DND-41 (cell line): Measurements from ENCODE around the gene OR52D1.

Experiments used
- ATAC-seq: fragments of 200-7000 bp; cut with Tn5 transposase; 3 replicates; pipeline ENCODE4 v1.9.1; 2021; ENCODE audit warnings: low read depth; ENCODE audit not compliant: insufficient read depth
- DNase-seq: peaks from one replicate; pipeline ENCODE4 v3.0.0-alpha.2; 2020
- H2AFZ ChIP-seq: 2 replicates; pipeline ENCODE4 v1.6.0; 2012; ENCODE audit warnings: low read depth, low read length
- H3K27ac ChIP-seq: 2 replicates; pipeline ENCODE4 v1.5.1; 2012; ENCODE audit warnings: low read length, inconsistent platforms
- H3K27me3 ChIP-seq: fragments of 200-600 bp; sonication (generic); 2 replicates; pipeline ENCODE4 v1.6.0; 2012; ENCODE audit warnings: low read length, mild to moderate bottlenecking, inconsistent platforms; ENCODE audit not compliant: insufficient read depth, poor library complexity
- H3K36me3 ChIP-seq: 2 replicates; pipeline ENCODE4 v1.5.1; 2012; ENCODE audit warnings: low read length, inconsistent platforms; ENCODE audit not compliant: insufficient read depth
- H3K4me1 ChIP-seq: 2 replicates; pipeline ENCODE4 v1.5.1; 2012; ENCODE audit warnings: mild to moderate bottlenecking, low read length; ENCODE audit not compliant: insufficient read depth
- H3K4me2 ChIP-seq: 2 replicates; pipeline ENCODE4 v1.6.0; 2012; ENCODE audit warnings: mild to moderate bottlenecking, moderate library complexity, low read length, inconsistent platforms; ENCODE audit not compliant: insufficient read depth
- H3K4me3 ChIP-seq, 2 experiments: fragments of 200-600 bp in 1 of 2; shearing (Covaris generic) in 1 of 2; 2 replicates each; pipeline ENCODE4 v1.5.1; 2012 to 2016; ENCODE audit warnings: inconsistent platforms in 2 of 2, low read length in 2 of 2, mild to moderate bottlenecking in 2 of 2, low read depth in 1 of 2, moderate library complexity in 1 of 2
- H3K79me2 ChIP-seq: 2 replicates; pipeline ENCODE4 v1.6.0; 2012; ENCODE audit warnings: low read length, inconsistent platforms; ENCODE audit not compliant: insufficient read depth
- H3K9ac ChIP-seq: 2 replicates; pipeline ENCODE4 v1.6.0; 2012; ENCODE audit warnings: low read depth, mild to moderate bottlenecking, inconsistent platforms, low read length, moderate library complexity
- H3K9me3 ChIP-seq: 2 replicates; pipeline ENCODE4 v1.5.1; 2012; ENCODE audit warnings: low read length, moderate library complexity, mild to moderate bottlenecking, inconsistent platforms; ENCODE audit not compliant: insufficient read depth, severe bottlenecking
- H4K20me1 ChIP-seq: 2 replicates; pipeline ENCODE4 v1.6.0; 2012; ENCODE audit warnings: low read length; ENCODE audit not compliant: insufficient read depth
- EZH2 ChIP-seq: IDR thresholded peaks from 3 replicates; pipeline ENCODE4 v1.6.1; 2012; ENCODE audit warnings: borderline replicate concordance, low read depth, mild to moderate bottlenecking, moderate library complexity, low read length, inconsistent platforms; ENCODE audit not compliant: severe bottlenecking
- TF ChIP-seq, protein P1 (sequence below): IDR thresholded peaks from 2 replicates; pipeline ENCODE4 v1.5.1; 2012; ENCODE audit warnings: borderline replicate concordance, low read length, moderate library complexity, mild to moderate bottlenecking; ENCODE audit not compliant: poor library complexity, severe bottlenecking; ENCODE audit errors: extremely low read depth

OR52D1 gene

DNA sequence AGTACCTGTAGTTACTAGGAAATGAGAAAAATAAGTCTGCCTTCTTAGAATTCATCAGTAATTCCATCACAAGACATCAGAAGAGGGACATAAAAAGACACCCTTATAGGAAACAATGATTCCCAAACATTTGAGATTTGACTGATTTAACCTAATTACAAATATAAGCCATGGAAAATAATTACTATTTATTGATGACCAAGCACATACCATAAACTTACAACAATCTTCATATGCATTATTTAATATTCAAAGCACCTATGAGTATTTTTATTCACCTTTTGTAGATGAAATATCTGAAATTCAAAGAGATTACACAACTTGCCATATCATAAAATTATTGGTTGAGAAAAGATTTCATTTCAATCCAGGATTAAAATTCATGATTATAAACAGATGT, 14.6 kb upstream of the OR52D1 start:
- Histone ChIP-seq H3K9me3 (no peaks in the 10 kb centered on the region), H3K79me2 (no peaks in the 10 kb centered on the region), H3K4me2 (no peak overlapping the region), H4K20me1 (no peaks in the 10 kb centered on the region), H3K4me3 (no peak overlapping the region), H3K27me3 (peaks cover 15% of the 10 kb centered on the region), H3K4me1 (no peaks in the 10 kb centered on the region), H3K36me3 (no peaks in the 10 kb centered on the region), H3K27ac (no peak overlapping the region), H2AFZ (no peak overlapping the region), H3K9ac (no peak overlapping the region)
- ATAC-seq = no peak
- DNase-seq = no peak
- TF ChIP-seq, protein P1, sequence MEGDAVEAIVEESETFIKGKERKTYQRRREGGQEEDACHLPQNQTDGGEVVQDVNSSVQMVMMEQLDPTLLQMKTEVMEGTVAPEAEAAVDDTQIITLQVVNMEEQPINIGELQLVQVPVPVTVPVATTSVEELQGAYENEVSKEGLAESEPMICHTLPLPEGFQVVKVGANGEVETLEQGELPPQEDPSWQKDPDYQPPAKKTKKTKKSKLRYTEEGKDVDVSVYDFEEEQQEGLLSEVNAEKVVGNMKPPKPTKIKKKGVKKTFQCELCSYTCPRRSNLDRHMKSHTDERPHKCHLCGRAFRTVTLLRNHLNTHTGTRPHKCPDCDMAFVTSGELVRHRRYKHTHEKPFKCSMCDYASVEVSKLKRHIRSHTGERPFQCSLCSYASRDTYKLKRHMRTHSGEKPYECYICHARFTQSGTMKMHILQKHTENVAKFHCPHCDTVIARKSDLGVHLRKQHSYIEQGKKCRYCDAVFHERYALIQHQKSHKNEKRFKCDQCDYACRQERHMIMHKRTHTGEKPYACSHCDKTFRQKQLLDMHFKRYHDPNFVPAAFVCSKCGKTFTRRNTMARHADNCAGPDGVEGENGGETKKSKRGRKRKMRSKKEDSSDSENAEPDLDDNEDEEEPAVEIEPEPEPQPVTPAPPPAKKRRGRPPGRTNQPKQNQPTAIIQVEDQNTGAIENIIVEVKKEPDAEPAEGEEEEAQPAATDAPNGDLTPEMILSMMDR = no peak
- TF ChIP-seq EZH2 = no peak

DNA sequence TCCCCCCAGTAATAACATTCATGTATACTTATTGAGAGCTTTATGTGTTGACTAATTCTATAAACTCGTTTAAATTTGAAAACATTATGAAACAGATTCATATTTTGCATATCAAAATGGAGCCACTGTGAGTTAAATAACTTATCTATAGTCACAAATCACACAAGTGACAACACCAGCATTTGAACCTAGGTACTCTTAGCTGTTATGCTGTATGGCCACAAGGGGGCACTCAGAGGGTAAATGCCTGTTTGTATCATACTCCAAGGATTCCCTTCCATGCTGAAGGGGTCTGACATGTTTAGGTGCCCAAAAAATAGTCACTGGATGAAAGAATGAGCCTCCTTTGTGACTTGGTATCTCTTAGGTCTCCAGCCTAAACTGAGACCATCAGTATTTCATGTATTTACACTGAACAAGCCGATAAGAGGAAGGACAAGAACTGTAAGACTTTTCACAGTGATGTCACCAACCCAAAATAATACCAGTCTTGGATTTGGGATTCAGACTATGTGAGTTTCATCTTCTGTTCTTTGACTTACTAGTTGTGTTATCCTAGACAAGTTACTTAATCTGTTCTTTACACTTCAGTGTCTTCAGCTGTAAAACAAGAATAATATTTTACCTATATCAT, 12.2 kb upstream of the OR52D1 start:
- Histone ChIP-seq H3K4me1 (no peaks in the 10 kb centered on the region), H3K4me3 (no peak overlapping the region), H3K9ac (no peak overlapping the region), H3K4me2 (no peak overlapping the region), H3K27me3 (peaks cover 15% of the 10 kb centered on the region), H3K79me2 (no peaks in the 10 kb centered on the region), H2AFZ (no peak overlapping the region), H3K9me3 (no peaks in the 10 kb centered on the region), H4K20me1 (no peaks in the 10 kb centered on the region), H3K27ac (no peak overlapping the region), H3K36me3 (no peaks in the 10 kb centered on the region)
- ATAC-seq (peak; percentile 72; the same call in 2 of the 3 replicates), DNase-seq (peak; percentile 34)
- no peak for TF ChIP-seq EZH2
- TF ChIP-seq, protein P1 = peak; percentile 86

DNA sequence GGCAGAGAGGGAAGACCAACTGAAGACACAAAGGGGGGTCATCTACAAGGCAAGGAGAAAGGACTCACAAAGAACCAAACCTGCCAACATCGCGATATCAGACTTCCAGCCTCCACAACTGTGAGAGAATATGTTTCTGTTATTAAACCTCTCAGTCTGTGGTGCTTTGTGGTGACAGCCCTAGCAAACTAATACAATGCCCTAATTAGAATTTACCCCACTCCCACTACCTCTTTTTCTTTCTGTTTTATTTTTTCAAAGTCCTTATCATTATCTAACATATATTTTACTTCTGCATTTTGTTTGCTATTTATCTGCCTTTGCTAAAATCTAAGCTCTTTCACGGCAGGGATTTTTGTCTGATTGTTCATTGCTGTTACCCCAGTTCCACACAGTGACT, 2.5 kb upstream of the OR52D1 start:
- no peak overlapping the region for H3K27ac ChIP-seq
- H3K9ac ChIP-seq = no peak overlapping the region
- no peaks in the 10 kb centered on the region for H4K20me1 ChIP-seq
- no peaks in the 10 kb centered on the region for H3K36me3 ChIP-seq
- no peak overlapping the region for H3K4me2 ChIP-seq
- DNase-seq (no peak), ATAC-seq (no peak)
- H3K4me1 ChIP-seq = no peaks in the 10 kb centered on the region
- H2AFZ ChIP-seq = no peak overlapping the region
- H3K27me3 ChIP-seq = peaks cover 5% of the 10 kb centered on the region
- TF ChIP-seq, protein P1 = no peak
- no peak for TF ChIP-seq EZH2
- no peaks in the 10 kb centered on the region for H3K9me3 ChIP-seq
- no peak overlapping the region for H3K4me3 ChIP-seq
- H3K79me2 ChIP-seq = no peaks in the 10 kb centered on the region

DNA sequence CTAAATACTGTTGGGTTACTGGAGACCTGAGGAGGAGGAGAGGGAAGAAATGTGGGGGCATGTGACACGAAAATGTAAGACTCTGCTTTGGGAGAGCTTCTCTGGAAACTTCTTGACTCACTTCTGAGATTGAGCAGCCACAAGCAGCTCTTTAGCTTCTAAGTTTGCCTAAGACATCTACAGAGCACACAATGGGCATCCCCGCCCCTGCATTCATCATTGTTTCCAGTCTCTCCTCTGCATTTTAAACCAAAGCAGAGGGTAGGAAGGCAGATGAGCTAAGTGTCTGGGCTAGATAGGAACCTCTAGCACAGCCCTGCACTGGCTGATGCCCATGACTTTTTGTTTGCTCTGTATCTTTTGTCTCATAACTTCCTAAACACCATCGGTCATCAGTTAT, 2.1 kb upstream of the OR52D1 start:
- no peak overlapping the region for H3K4me3 ChIP-seq
- H3K4me2 ChIP-seq = no peak overlapping the region
- ATAC-seq (no peak), DNase-seq (no peak)
- H3K9ac ChIP-seq = no peak overlapping the region
- no peaks in the 10 kb centered on the region for H3K36me3 ChIP-seq
- no peaks in the 10 kb centered on the region for H3K4me1 ChIP-seq
- TF ChIP-seq, protein P1 = no peak
- TF ChIP-seq EZH2 = no peak
- H3K79me2 ChIP-seq = no peaks in the 10 kb centered on the region
- H2AFZ ChIP-seq = no peak overlapping the region
- peaks cover 5% of the 10 kb centered on the region for H3K27me3 ChIP-seq
- H4K20me1 ChIP-seq = no peaks in the 10 kb centered on the region
- H3K27ac ChIP-seq = no peak overlapping the region
- no peaks in the 10 kb centered on the region for H3K9me3 ChIP-seq
